Measurements from ENCODE around the gene LRRC57. TPM values are rescaled to one million over a fixed set of nuclear protein-coding genes. Genes with fewer than 3 reads are reported as not detected.

The LRRC57 gene
- total RNA-seq, 1 donor from 2014 or later, result 25.3 TPM

- H3K4me3 ChIP-seq, result no peak overlapping the region
- H3K9me3 ChIP-seq, result no peaks in the 10 kb centered on the region
- intact Hi-C loops (cut with DNase I), result no loop called here
- no peak for DNase-seq (ENCODE audit: extremely low spot score in 2 of 2)
- no peak for TF ChIP-seq POLR2A (IDR thresholded peaks at IDR 0.05)
- no peak for TF ChIP-seq POLR2AphosphoS5 (IDR thresholded peaks at IDR 0.05; ENCODE audit: insufficient read depth in 1 of 2, low read depth in 1 of 2)
- no peak for TF ChIP-seq CTCF (IDR thresholded peaks at IDR 0.05)
- no peaks in the 10 kb centered on the region for H3K36me3 ChIP-seq
- H3K4me1 ChIP-seq, result peaks cover 27% of the 10 kb centered on the region
- H3K27me3 ChIP-seq, result no peaks in the 10 kb centered on the region
- H3K27ac ChIP-seq, result peak overlapping the region; percentile 80
These were observed 50.2 kb downstream of the LRRC57 start for GRCh38 chr15:42498212-42499068.

- Histone ChIP-seq H3K27ac (peak within 1 kb of the TSS; percentile 90), H3K4me3 (peak within 1 kb of the TSS; percentile 76 to 92), H3K4me1 (peaks cover 36% of the 10 kb centered on the region), H3K27me3 (no peaks in the 10 kb centered on the region), H3K9me3 (no peaks in the 10 kb centered on the region), H3K36me3 (no peaks in the 10 kb centered on the region)
- peak; percentile 93 to 96 for DNase-seq (ENCODE audit: extremely low spot score in 2 of 2)
- TF ChIP-seq CTCF (IDR thresholded peaks at IDR 0.05), result no peak
- TF ChIP-seq POLR2AphosphoS5 (IDR thresholded peaks at IDR 0.05; ENCODE audit: insufficient read depth in 1 of 2, low read depth in 1 of 2), result peak in 1 of 2 donors; percentile 98
- TF ChIP-seq POLR2A (IDR thresholded peaks at IDR 0.05), result peak in 1 of 2 donors; percentile 88
- intact Hi-C loops (cut with DNase I), result no loop called here
These were observed 53.0 kb downstream of the LRRC57 start, which contains the start of gene SNAP23 for GRCh38 chr15:42495361-42496212. Gene SNAP23 (plus strand): TSS chr15:42495634. CDS start chr15:42511847, 16,213 bp downstream.

GRCh38 chr15:42494998-42495360, 53.6 kb downstream of the LRRC57 start:
- H3K27ac ChIP-seq, result peak overlapping the region; percentile 90
- peak overlapping the region; percentile 76 to 92 for H3K4me3 ChIP-seq
- H3K4me1 ChIP-seq, result peaks cover 39% of the 10 kb centered on the region
- no peaks in the 10 kb centered on the region for H3K36me3 ChIP-seq
- H3K27me3 ChIP-seq, result no peaks in the 10 kb centered on the region
- intact Hi-C loops (cut with DNase I), result no loop called here
- DNase-seq (ENCODE audit: extremely low spot score in 2 of 2), result no peak
- no peaks in the 10 kb centered on the region for H3K9me3 ChIP-seq
- TF ChIP-seq CTCF (IDR thresholded peaks at IDR 0.05) (no peak), POLR2AphosphoS5 (IDR thresholded peaks at IDR 0.05; ENCODE audit: insufficient read depth in 1 of 2, low read depth in 1 of 2) (peak in 1 of 2 donors; percentile 87)

GRCh38 chr15:42493679-42494078, 54.9 kb downstream of the LRRC57 start:
- no peak for DNase-seq (ENCODE audit: extremely low spot score in 2 of 2)
- intact Hi-C loops (cut with DNase I), result no loop called here
- H3K36me3 ChIP-seq, result no peaks in the 10 kb centered on the region
- H3K9me3 ChIP-seq, result no peaks in the 10 kb centered on the region
- no peaks in the 10 kb centered on the region for H3K27me3 ChIP-seq
- no peak overlapping the region for H3K4me3 ChIP-seq
- peak overlapping the region; percentile 90 for H3K27ac ChIP-seq
- TF ChIP-seq POLR2A (IDR thresholded peaks at IDR 0.05) (no peak), CTCF (IDR thresholded peaks at IDR 0.05) (no peak), POLR2AphosphoS5 (IDR thresholded peaks at IDR 0.05; ENCODE audit: insufficient read depth in 1 of 2, low read depth in 1 of 2) (no peak)
- peaks cover 52% of the 10 kb centered on the region for H3K4me1 ChIP-seq

Data from vagina (tissue), 2 donors.